Measurements from ENCODE around the gene AKT1. TPM values are rescaled to one million over a fixed set of nuclear protein-coding genes. Genes with fewer than 3 reads are reported as not detected.
A peak's percentile ranks its signal among the peaks of the same experiment; 100 is the strongest.
"Not testable (repeated sequence)": the region's sequence is repeated elsewhere in the genome, so short reads cannot be mapped to it uniquely, and the experiment has no call there.

Gene AKT1
- total RNA-seq, 1 donor from 2014 or later, result 124 TPM

GRCh38 chr14:104753528-104754212, 41.9 kb downstream of the AKT1 start:
- no peak for DNase-seq (ENCODE audit: low spot score)

DNA sequence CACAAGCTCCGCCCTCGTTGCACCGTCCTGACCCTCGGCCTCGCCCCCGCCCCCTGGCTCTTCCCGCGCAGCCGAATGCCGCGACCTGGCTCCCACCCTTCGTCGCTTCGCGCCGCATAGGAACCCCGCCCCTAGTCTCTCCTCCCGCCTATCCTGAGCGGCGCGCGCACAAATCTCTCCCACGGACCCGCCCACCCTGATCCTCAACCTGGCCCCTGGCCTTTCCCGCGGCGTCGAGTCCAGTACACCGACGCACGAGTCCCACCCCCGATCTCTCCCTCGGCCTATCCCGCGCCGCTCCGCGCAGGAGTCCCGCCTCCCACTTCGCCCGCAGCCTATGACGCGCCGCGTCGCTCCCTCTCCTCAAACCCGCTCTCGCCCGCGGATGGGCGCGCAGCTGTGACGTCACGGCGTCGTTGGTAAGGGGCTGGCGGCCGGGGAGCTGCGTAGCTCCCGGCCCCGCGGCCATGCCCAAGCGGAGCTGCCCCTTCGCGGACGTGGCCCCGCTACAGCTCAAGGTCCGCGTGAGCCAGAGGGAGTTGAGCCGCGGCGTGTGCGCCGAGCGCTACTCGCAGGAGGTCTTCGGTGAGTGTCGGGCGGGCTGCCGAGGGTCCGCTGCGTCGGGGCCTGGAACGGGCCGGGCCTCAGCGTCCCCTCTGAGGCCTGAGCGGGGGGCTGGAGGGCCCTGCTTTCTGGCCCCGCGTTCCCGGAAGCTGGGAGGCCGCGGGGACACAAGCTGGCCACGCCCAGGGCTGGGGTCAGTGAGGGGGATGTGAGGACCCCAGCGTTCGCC, 42.6 kb downstream of the AKT1 start, which contains the start of gene SIVA1:
TSS of gene SIVA1 (plus strand) at position 413 of the 793 bp plus-strand sequence. CDS start at position 468, 55 bp downstream.
- peak; percentile 99 for DNase-seq (ENCODE audit: low spot score)

- DNase-seq (ENCODE audit: low spot score), result no peak
These were observed 43.2 kb downstream of the AKT1 start for GRCh38 chr14:104752423-104752734.

GRCh38 chr14:104751539-104752422, 43.8 kb downstream of the AKT1 start:
- no peak for DNase-seq (ENCODE audit: low spot score)

DNA sequence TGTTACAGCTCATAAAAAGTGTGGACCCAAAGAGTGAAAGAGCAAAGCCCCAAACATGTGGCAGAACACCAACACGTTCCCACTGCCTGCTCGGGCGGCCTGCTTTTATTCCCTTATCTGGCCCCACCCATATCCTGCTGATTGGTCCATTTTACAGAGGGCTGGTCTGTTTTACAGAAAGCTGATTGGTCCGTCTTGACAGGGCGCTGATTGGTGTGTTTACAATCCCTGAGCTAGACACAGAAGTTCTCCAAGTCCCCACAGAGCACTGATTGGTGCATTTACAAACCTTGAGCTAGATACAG, 44.8 kb downstream of the AKT1 start:
- not testable (repeated sequence) for DNase-seq (ENCODE audit: low spot score)

- DNase-seq (ENCODE audit: low spot score), result no peak
These were observed 45.3 kb downstream of the AKT1 start for GRCh38 chr14:104750056-104750752.

GRCh38 chr14:104749111-104749649, 46.4 kb downstream of the AKT1 start:
- no peak for DNase-seq (ENCODE audit: low spot score)

DNA sequence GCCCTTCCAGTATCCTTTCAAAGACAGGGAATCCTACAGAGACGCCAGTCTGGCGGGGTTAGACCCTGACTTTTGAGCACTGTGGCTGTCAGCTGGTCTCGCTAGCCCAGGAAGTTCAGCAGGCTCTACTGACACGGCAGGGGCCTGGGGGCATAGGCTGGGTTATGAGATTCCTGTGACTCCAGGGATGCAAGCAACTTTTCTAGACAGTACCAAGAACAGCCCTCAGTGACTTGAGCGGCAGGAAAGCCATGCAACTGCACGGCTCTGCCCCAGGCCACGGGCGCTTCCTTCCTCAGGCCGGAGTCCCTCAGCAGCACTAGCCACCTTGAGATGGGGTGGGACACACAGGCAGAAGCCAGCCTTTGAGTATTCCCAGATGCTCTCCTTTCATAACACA, 47.7 kb downstream of the AKT1 start:
- no peak for DNase-seq (ENCODE audit: low spot score)

GRCh38 chr14:104746934-104747481, 48.5 kb downstream of the AKT1 start:
- DNase-seq (ENCODE audit: low spot score), result no peak

DNA sequence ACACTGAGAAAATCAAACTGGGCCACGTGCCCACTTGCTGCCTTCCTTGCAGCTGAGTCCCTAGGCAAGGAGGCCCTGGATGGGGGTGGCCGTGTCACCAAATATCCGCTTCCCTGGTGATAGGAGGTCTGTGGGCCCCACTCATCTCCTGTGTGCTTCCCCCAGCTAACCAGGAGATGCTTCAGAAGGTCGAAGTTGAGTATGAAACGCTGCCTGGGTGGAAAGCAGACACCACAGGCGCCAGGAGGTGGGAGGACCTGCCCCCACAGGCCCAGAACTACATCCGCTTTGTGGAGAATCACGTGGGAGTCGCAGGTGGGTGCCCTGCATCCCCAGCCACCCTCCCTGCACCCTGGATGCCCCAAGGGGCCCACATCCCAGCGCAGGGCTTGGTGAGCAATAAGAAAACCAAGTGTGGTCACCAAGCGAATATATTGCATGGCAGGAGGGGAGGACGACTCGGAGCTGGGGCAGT, 49.4 kb downstream of the AKT1 start:
- no peak for DNase-seq (ENCODE audit: low spot score)

DNA sequence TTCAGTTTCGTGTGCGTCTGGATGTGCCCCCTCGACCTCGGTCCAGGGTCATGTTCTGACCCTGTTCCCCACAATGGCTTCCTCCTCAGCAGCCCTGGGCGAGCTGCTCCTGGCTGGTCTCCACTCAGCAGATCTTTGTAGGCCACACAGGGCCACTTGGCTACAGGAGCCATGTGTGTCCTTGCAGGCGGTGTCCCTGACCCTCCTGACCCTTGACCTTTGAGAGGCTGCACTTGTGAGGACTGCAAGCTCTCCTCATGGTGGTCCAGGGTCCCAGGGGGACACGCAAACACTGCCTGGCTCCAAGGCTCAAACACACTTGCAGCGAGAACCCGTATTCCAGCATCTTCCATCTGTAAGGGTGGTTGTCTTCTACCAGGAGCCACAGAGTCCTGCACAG, 50.1 kb downstream of the AKT1 start:
- DNase-seq (ENCODE audit: low spot score), result no peak

DNA sequence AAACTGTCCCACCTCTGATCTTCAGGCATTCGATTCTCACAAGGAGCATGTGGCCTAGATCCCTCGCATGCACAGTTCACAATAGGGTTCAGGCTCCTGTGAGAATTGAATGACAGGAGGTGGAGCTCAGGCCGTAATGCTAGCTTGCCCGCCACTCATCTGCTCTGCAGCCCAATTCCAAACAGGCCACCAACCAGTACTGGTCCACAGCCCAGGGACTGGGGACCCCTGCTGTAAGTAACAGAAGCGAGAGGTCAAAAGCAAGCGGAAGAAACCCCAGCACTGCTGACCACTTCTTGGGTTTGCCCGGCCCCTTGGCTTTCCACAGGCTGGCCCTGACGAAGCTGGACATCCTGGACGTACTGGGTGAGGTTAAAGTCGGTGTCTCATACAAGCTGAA, 51.1 kb downstream of the AKT1 start:
- DNase-seq (ENCODE audit: low spot score), result no peak

- no peak for DNase-seq (ENCODE audit: low spot score)
These were observed 51.8 kb downstream of the AKT1 start for GRCh38 chr14:104743461-104744380.

- DNase-seq (ENCODE audit: low spot score), result no peak
These were observed 52.7 kb downstream of the AKT1 start for GRCh38 chr14:104742586-104743455.

DNA sequence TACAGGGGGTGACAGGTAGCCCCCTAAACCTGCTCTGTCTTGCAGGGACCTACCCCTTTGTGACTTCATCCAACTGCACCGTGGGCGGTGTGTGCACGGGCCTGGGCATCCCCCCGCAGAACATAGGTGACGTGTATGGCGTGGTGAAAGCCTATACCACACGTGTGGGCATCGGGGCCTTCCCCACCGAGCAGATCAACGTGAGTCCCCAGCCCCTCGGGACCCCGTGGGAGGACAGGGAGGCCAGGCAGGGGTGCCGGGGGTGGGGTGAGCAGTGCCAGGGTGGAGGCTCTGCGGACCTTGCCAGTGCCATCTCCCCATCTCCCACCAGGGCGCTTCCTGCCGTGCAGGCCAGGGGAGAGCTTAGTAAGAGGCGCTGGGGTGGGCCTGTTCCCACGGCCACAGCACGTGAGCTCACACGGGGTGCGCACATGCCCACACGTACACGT, 53.7 kb downstream of the AKT1 start:
- DNase-seq (ENCODE audit: low spot score), result no peak

- no peak for DNase-seq (ENCODE audit: low spot score)
These were observed 54.3 kb downstream of the AKT1 start for GRCh38 chr14:104741108-104741802.

DNA sequence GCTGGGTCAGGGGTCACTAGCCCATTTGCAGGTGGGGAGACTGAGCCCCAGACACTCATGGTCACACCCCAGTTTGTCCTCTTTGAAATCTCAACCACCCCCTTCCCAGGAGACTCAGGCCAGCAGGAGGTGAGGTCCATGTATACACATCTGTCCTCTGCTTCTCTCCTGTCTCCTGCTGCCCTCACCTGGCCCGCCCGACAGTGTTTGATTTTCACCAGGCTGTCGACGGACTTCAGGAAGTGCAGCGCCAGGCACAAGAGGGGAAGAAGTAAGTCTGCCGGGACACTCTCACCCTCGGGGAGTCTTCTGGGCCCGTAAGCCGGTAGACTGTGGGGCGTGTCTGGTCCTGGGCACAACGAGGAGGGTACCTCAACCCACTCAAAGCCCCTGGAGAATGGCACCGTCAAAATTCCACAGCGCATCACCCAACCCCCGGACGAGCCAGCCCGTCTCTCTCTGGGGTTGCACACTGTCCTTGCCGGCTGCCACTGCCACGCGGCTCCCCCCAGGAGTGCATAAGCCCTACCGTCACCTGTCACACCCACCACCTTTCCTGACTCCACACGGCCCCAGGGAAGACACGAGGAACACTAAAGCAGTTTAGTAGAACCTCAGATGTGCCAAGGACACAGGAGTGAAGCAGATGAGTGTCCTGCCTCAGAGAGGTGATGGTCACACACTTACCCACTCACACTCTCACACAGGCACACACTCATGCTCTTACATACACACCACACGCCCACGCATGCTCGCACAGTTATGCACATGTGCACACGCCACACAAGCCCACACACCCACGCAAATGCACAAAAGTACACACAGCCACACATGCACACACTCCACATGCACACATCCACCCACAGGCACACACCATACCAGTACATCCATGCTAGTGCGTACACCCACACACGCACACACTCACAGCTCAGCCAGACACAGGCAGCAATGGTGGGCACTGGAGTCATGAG, 55.7 kb downstream of the AKT1 start:
- no peak for DNase-seq (ENCODE audit: low spot score)
